ENCODE measurements around the gene ASCL1.

ASCL1 gene

GRCh38 chr12:102977945-102978706, 20.7 kb downstream of the ASCL1 start:
- no peak for DNase-seq (ENCODE audit: low spot score)

- DNase-seq (ENCODE audit: low spot score), result no peak
Observed at GRCh38 chr12:102980350-102980749, 22.9 kb downstream of the ASCL1 start.

- DNase-seq (ENCODE audit: low spot score), result no peak
Observed at GRCh38 chr12:102990419-102990818, 32.9 kb downstream of the ASCL1 start.

GRCh38 chr12:102992297-102992696, 34.8 kb downstream of the ASCL1 start:
- DNase-seq (ENCODE audit: low spot score), result no peak

GRCh38 chr12:102992720-102993119, 35.2 kb downstream of the ASCL1 start:
- DNase-seq (ENCODE audit: low spot score), result no peak

GRCh38 chr12:102993537-102993936, 36.1 kb downstream of the ASCL1 start:
- DNase-seq (ENCODE audit: low spot score), result no peak

- DNase-seq (ENCODE audit: low spot score), result no peak
Observed at GRCh38 chr12:102995372-102995771, 37.9 kb downstream of the ASCL1 start.
